GM19023 (cell line): Measurements from ENCODE around the gene TSKU.
"Not testable (repeated sequence)": the region's sequence is repeated elsewhere in the genome, so short reads cannot be mapped to it uniquely, and the experiment has no call there.

Experiments
- ATAC-seq: cut with Tn5 transposase; IDR thresholded peaks from one replicate; pipeline ENCODE4 v1.9.1; 2021; ENCODE audit warnings: mild to moderate bottlenecking, moderate library complexity; ENCODE audit not compliant: unreplicated experiment

Gene TSKU

DNA sequence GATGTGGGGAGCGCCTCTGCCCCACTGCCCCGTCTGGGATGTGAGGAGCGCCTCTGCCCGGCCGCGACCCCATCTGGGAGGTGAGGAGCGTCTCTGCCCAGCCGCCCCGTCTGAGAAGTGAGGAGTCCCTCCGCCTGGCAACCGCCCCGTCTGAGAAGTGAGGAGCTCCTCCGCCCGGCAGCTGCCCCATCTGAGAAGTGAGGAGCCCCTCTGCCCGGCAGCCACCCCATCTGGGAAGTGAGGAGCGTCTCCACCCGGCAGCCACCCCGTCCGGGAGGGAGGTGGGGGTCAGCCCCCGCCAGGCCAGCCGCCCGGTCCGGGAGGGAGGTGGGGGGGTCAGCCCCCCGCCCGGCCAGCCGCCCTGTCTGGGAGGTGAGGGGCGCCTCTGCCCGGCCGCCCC is 38.2 kb downstream of the TSKU start:
- not testable (repeated sequence) for ATAC-seq

DNA sequence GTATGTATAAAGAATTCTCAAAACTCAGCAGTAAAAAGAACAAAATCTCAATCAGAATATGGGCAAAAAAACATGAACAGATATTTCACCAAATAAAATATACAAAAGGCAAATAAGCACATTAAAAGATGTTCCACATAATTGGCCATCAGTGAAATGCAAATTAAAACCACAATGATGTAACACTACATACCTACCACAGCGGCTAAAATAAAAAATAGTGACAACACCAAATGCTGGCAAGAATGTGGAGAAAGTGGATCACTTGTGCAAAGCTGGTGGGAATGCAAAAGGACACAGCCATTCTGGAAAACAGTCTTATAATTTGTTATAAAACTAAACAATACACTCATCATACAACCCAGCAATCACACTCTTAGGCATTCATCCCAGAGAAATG is 39.2 kb downstream of the TSKU start:
- ATAC-seq, result no peak

DNA sequence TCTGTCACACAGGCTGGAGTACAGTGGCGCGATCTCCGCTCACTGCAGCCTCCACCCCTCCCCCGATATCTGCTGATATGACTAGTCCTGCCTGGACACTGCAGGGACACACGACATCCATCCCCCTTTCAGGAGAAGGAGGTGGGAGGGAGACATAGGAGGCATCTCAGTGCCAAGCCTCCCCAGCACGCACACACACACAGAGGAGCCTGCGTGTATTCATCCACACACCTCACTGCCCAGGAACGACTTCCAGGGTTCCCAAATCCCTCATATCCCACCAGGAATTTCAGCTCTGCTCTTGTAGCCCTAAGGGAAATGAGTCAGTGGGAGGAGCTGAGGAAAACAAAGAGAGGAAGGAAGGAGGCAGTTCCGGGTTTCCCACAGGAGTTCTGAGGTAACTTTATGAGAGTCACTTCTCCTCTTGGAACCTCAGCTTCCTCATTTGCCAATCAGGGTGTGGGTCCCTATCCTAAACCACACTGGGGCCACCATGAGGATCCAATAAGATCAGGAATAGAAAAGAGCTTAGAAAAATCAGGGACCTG is 40.4 kb downstream of the TSKU start:
- no peak for ATAC-seq

DNA sequence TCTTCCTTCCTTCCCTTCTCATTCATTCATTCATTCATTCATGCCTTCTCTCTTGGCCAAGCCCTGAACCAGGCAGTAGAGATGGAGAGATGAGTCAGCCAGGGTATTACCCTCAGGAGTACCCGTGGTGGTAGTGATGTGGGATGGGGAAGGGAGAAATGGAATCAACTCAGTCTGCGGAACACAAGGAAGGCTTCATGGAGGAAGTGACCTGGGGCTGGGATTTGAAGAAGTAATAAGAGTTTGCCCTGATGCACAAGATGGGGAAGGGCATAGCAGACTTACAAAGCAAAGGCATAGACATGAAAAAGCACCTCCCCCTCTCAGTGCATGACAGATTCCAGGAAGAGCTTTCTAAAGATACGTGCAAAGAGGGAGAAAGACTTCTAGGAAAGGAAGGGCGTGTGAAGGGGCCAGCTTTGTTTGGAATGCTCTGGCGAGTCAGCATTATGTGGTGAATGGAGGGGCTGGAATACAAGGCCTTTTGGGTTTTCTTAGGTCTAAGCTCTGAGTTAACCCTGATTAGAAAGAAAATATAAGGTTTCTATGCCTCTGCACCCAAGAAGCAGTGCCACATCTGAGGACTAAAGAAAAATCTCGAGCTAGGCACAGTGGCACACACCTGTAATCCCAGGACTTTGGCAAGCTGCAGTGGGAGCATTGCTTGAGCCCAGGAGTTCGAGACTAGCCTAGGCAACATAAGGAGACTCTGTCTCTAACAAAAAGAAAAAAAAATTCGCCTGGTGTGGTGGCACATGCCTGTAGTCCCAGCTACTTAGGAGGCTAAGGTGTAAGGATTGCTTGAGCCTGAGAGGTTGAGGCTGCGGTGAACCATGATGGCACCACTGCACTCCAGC is 41.2 kb downstream of the TSKU start:
- no peak for ATAC-seq

DNA sequence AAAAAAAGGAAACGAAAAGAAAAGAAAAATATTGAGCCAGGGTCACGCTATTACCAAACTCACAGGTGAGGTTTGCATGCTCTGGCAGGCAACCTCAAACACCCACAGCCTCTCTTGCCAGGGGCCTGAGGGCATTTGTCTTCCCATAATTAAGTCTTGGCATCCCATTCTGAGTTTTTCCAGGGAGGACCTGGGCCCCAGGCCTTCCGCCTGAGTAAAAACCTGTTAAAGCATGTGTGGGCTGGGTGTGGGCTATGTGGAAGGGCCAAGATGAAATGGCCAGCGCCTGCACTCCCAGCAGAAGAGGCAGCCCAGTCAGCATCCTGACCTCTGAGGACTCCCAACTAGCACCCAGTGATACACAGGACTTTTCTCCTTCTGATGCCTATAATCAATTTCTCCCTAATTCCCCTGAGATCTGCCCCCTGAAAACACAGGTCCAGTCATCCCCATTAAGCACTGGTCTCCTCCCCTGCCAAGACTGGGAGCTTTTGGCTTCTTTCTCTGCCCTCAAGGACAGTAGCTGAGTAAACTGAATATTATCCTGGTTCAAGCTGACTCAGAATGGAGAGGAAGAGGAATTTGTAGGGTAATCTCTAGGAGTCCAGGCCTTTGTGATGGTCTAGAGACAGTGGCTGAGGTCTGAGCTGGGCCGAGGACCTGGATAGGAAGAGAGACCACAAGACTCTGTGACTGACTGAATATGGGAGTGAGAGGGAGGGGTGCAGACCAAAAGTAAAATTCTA is 42.0 kb downstream of the TSKU start:
- ATAC-seq, result no peak

DNA sequence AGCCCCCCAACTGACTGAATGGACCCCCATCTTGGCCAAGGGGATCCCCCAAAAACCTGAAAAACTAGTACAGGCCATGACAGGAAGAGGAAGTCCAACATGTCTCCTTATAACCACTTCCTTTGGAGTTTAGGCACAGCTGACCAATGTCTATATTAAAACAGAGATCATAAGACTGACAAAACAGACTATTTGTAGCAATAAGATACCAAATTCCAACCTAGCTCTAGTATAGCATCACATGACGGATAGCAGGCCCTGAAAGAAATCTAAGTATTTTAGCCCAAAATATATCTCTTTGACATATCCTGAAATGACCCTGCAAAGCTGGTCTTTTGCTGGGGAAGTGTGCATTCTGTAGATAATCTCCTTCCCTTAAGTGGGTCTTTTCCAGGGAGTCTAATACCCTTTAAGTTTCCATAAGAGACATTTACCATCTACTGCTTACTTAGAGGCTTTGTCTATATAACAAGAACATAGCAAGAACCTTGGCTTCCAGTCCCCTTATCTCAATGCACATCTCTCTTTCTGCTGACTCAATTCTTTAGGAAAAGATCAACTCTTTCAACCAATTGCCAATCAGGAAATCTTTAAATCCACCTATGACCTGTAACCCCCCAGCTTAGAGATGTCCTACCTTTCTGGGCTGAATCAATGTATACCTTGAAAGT is 42.7 kb downstream of the TSKU start:
- no peak for ATAC-seq

DNA sequence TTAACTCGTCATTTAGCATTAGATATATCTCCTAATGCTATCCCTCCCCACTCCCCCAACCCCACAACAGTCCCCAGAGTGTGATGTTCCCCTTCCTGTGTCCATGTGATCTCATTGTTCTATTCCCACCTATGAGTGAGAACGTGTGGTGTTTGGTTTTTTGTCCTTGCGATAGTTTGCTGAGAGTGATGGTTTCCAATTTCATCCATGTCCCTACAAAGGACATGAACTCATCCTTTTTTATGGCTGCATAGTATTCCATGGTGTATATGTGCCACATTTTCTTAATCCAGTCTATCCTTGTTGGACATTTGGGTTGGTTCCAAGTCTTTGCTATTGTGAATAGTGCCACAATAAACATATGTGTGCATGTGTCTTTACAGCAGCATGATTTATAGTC is 43.4 kb downstream of the TSKU start:
- not testable (repeated sequence) for ATAC-seq

DNA sequence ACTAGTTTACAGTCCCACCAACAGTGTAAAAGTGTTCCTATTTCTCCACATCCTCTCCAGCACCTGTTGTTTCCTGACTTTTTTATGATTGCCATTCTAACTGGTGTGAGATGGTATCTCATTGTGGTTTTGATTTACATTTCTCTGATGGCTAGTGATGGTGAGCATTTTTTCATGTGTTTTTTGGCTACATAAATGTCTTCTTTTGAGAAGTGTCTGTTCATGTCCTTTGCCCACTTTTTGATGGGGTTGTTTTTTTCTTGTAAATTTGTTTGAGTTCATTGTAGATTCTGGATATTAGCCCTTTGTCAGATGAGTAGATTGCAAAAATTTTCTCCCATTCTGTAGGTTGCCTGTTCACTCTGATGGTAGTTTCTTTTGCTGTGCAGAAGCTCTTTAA is 43.8 kb downstream of the TSKU start:
- not testable (repeated sequence) for ATAC-seq

DNA sequence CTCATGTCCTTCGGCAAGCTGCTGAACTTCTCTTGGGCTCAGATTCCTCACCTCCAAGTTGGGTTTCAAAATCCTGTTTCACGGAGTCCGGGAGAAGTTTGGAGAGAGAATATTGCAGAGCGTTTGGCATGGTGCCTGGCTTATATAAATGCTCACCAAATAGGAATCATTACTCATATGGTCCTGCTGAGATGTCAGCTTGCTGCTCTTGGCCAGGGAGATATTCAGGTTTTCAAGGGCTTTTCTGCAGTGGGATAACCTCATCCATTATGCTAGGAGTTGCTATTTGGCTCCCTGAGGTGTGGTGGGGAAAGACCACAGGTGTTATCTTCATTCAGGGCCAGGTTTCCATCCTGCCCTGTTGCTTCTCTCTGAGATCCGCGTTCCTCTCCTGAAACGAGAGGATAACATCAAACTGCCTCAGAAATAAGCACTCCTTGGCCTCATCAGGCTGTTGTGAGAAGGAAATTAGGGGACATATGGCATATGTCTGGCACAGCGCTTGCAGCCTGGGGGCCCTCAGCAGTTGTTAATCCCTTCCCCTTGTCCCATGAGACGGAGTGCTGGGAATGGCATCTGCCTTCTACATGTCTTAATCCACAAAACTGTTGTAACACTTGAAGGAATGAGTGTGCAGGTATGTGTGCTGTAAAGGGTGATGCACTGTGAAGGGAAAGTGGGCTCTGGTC is 47.6 kb downstream of the TSKU start:
- ATAC-seq, result no peak

DNA sequence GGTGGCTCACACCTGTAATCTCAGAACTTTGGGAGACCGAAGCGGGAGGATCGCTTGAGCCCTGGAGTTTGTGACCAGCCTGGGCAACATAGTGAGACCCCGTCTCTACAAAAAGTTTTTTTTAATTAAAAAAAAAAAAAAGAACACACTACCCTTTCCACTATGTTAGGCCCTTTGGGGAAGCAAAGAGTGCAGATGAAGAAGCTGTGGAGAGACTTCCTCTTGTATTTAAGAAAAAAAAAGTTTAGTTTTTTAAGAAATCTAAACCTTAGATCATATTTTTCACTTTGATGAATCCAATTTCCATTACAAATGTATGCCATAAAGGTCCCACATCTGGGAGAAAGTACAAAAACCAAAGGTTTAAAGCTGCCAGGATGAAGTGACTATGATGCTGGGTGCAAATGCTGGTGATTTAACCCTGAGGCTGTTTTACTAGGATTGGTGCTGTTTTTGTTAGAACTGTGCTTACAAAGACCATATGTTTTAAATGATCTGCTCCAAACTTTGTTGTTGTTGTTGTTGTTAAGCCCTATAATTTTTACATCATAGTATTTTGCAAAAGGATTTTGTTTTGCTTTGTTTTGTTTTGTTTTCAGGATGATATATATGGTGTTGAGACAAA is 48.6 kb downstream of the TSKU start:
- no peak for ATAC-seq

DNA sequence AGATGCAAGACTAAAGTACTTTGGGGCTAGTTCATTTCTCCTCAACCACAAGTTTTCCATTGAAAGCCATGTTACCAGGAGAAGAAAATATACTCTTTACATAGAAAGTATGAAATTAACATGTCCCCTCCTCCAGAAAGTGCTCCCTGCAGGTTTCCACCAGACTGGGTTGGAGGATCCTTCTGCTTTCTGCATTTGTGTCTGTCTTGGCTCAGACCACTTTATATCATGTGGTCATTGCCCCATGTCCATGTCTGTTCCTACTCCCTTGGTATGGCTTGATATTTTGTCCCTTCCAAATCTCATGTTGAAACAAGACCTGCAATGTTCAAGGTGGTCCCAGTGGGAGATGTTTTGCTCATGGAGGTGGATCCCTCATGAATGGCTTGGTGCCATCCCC is 49.2 kb downstream of the TSKU start:
- no peak for ATAC-seq

DNA sequence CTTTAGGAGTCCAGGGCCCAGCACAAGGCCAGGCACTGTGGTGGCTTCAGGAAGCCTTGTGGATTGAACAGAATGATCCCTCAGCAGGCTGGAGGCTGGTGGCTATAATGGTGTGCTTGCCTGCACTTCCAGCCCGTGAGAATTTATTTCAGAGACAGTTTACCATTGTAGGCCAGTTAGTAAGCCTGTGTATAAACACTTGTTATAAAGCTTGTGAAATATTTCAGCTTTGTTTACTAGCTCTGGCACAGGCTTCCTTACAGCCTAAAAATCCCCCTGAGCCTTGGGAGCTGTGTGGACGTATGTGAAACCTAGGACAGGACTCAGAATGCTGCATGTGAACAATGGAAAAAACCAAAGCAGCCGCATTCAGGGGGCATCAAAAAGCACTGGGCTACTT is 51.0 kb downstream of the TSKU start:
- ATAC-seq, result no peak

DNA sequence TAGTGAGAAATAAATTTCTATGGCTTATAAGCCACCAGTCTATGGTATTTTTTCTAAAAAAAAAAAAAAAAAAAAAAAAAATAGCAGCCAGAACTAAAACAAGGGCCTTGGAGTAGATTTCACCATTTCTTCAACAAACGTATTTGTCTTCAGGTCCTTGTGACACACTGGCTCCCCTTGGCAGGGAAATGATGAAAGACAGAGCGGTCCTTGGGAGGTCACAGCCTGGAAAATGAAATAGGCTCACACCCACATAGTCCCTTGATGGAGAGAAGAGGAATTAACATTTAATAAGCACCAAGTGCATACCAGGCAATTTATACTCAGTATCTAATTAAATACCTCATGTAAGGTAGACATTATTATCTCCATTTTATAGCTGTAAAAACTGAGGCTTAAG is 51.9 kb downstream of the TSKU start:
- ATAC-seq, result no peak

DNA sequence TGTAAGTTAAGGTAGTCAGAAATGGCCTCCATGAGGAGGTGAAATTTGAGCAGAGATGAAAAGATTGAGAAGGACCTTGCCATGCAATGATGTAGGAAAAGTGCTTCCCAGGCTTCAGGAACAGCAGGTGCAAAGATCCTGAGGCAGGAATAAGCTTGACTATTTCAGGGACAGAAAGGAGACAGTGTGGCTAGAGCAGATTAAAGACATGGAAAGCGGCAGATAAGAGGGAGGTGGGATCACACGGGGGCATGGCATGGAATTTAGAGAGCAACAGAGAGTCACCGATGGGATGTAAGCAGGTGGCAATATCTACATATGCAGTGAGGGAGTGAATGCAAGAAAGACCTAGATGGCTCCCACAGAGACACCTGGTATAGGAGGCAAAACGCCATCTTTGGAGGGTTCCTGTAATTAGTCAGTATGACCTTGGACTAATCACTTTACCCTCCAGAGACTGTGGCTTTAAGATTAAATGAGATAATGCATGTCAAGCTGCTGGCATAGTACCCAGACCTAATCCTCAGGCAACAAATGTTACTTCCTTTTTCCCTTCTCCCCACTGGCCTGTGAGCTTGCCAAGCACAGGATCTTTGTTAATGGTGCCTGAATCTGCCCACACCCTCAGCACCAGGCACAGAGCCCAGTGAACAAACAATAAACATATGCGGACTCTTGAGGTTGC is 52.9 kb downstream of the TSKU start:
- ATAC-seq, result no peak

DNA sequence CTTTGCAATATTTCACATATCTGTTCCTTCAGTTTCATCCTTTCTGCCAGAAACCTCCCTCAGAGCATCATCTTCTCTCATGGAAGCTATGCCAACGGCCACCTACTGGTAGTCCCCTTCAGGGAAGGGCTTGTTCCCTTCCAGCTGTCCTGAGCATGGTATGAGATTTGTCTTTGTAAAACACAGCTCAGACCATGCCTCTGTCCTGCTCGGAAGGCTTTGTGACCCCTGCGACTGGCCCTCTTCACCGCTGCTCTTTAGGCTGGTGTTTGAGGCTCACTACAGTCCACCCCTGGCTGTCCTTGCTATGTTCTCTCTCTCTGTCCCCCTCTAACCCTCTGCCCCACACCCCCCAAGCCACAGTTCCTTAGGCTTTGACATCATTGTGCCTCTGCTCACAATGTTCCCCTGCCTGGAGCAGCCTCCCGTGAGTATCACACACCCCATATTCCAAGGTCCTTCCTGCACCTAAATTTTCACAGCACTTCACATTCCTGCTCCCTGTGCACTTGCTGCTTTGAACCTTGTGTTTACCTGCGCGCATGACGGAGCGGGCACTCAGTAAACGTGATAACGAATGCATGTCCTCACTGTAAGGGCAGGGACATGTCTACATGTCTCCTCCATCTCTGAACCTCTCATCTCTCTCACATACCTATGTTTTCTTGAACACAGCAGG is 53.6 kb downstream of the TSKU start:
- ATAC-seq, result no peak

DNA sequence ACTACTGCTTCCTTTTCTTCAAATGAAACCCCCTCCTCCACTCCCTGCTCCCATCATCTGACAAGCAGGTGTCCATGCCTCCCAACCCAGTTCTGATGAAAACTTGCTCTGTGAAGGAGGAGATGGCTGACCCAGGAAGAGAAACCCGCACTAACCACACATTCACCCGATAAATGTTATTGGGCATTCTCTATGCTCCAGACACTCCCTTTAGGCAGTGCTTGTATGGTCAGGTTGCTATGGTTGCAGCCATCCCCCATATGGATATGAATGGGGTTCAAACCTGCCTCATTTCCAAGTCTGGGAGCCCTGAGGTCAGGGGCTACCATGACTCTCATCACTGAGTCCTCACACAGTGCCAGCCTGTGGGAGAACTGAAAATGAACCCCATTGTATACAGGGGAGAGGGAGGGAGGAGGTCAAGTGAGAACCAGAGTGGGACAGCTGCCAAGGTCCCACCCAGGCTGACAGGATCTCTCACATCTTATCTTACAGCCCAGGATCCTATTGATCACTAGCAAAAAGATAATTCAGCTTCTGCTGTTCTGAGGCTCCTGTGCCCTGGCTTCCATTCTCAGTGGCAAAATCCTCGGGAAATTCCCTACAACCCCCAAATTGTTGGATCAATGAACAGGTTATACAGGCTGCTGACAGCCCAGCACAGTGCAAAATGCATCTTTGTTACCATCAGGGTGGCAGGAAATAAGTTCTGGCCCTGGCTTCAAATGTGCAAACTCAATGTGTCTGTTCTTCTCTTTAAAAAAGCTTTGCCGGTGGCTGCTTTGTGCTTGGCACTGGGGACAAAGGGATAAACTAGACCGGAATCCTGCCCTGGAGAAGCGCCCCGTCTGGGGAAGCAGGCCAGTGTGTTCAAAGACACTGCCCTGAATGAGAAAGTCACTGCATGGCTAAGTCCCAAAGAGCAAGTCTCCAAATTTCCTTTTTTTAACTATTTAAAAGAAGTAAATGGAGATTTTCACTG is 54.8 kb downstream of the TSKU start:
- ATAC-seq, result no peak

DNA sequence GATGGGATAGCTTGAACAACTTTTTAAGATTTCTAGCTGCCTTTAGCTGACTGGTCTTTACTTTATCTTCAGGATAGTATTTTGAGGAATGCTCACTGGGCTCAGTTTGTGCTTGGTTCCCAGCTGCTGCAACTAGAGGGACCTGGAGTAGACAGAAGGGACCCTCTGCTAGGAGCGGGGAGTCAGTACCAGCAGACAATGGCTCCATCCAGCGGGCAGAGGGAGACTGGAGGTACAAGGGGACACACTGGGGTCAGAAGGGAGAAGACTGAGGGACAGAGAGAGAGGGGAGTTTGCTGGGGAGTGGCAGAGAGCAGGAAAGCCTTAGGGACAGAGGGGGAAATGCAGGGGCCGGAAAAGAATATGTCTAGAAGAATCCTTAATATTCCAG is 55.5 kb downstream of the TSKU start:
- ATAC-seq, result no peak

DNA sequence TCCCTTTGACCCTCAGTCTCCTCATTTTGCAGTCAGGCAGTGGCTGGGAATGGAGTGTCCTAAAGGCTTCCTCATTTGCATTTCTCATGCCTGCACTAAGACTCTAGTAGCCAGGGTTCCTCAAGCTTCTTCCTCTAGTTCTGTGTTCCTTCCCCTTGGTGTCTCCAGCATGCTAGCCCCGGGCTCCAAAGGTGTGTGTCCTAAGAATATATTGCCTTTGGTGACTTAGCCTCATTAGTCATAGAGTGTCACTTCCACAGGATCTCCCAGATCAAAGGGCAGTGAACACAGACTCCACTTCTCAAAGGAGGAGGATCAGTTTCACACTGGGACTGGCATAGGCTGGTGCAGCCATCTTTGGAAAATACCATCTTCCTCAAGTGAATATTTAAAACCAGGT is 56.2 kb downstream of the TSKU start:
- ATAC-seq, result no peak
